ENCODE data around the gene ANKRD13D. TPM values are rescaled to one million over a fixed set of nuclear protein-coding genes. Genes with fewer than 3 reads are reported as not detected.

ANKRD13D gene
- total RNA-seq, 4 donors from 2014 or later = 19.7 to 194 (median 54.5) TPM

GRCh38 chr11:67250059-67251043 is 38.8 kb upstream of the ANKRD13D start:
- Histone ChIP-seq H3K4me3 (no peak overlapping the region), H3K4me1 (peaks cover 0 to 23% (median 2%) of the 10 kb centered on the region in 4 donors), H3K9me3 (no peaks in the 10 kb centered on the region), H3K27ac (no peak overlapping the region), H3K27me3 (no peaks in the 10 kb centered on the region), H3K36me3 (peaks cover 0 to 74% (median 39%) of the 10 kb centered on the region in 4 donors)
- no peak for DNase-seq
- in situ Hi-C loops (cut with MboI; ENCODE audit: low pct_ligation_motif_present in 1 of 4, low pct_unique_long_range_greater_than_20kb in 1 of 4, low sequenced_read_pairs in 3 of 4) = loop anchor here in 1 of 4 donors (25.0 kb wide), 1 partner anchor 137 kb away; the partner anchor contains the start of gene RAD9A
- 94% methylated on average over 37 of the region's 37 CpGs; no CpG with 5 or more reads in 1 of the 2 donors for WGBS, 2 donors (ENCODE audit: low coverage in 1 of 2)
- intact Hi-C loops (cut with DNase I; ENCODE audit: low total_unique reads) = no loop called here
- no peak for TF ChIP-seq POLR2A (IDR thresholded peaks at IDR 0.05)
- TF ChIP-seq CTCF (IDR thresholded peaks at IDR 0.05) = no peak
- TF ChIP-seq POLR2AphosphoS5 (IDR thresholded peaks at IDR 0.05) = no peak
- no peak for TF ChIP-seq EP300 (IDR thresholded peaks at IDR 0.05; ENCODE audit: low read depth)

- in situ Hi-C loops (cut with MboI; ENCODE audit: low pct_ligation_motif_present in 1 of 4, low pct_unique_long_range_greater_than_20kb in 1 of 4, low sequenced_read_pairs in 3 of 4) = loop anchor here in 1 of 4 donors (25.0 kb wide), 1 partner anchor 135 kb away; the partner anchor contains the start of gene RAD9A
- intact Hi-C loops (cut with DNase I; ENCODE audit: low total_unique reads) = no loop called here
- 67 to 94% methylated on average over 1 of the region's 1 CpG for WGBS, 2 donors (ENCODE audit: low coverage in 1 of 2)
- peaks cover 0 to 71% (median 36%) of the 10 kb centered on the region in 4 donors for H3K36me3 ChIP-seq
- H3K9me3 ChIP-seq = no peaks in the 10 kb centered on the region
- no peak overlapping the region for H3K27ac ChIP-seq
- DNase-seq = no peak
- H3K4me3 ChIP-seq = no peak overlapping the region
- TF ChIP-seq POLR2A (IDR thresholded peaks at IDR 0.05) = no peak
- no peak for TF ChIP-seq POLR2AphosphoS5 (IDR thresholded peaks at IDR 0.05)
- no peak for TF ChIP-seq EP300 (IDR thresholded peaks at IDR 0.05; ENCODE audit: low read depth)
- TF ChIP-seq CTCF (IDR thresholded peaks at IDR 0.05) = no peak
- peaks cover 0 to 23% (median 2%) of the 10 kb centered on the region in 4 donors for H3K4me1 ChIP-seq
- H3K27me3 ChIP-seq = no peaks in the 10 kb centered on the region
Measured at GRCh38 chr11:67251841-67252240, 37.3 kb upstream of the ANKRD13D start.

- 43 to 84% methylated on average over 1 to 4 of the region's 4 CpGs for WGBS, 2 donors (ENCODE audit: low coverage in 1 of 2)
- Histone ChIP-seq H3K4me1 (peaks cover 0 to 23% (median 2%) of the 10 kb centered on the region in 4 donors), H3K36me3 (peaks cover 0 to 68% (median 35%) of the 10 kb centered on the region in 4 donors), H3K27ac (peak overlapping the region in 3 of 4 donors; percentile 27 to 41 (median 36)), H3K27me3 (no peaks in the 10 kb centered on the region), H3K4me3 (no peak overlapping the region), H3K9me3 (no peaks in the 10 kb centered on the region)
- DNase-seq = no peak
- in situ Hi-C loops (cut with MboI; ENCODE audit: low pct_ligation_motif_present in 1 of 4, low pct_unique_long_range_greater_than_20kb in 1 of 4, low sequenced_read_pairs in 3 of 4) = loop anchor here in 1 of 4 donors (25.0 kb wide), 1 partner anchor 134 kb away; the partner anchor contains the start of gene RAD9A
- TF ChIP-seq POLR2AphosphoS5 (IDR thresholded peaks at IDR 0.05) (peak in 1 of 3 donors; percentile 15), EP300 (IDR thresholded peaks at IDR 0.05; ENCODE audit: low read depth) (no peak), CTCF (IDR thresholded peaks at IDR 0.05) (peak in 3 of 5 experiments; percentile 23 to 49 (median 28))
- intact Hi-C loops (cut with DNase I; ENCODE audit: low total_unique reads) = no loop called here
Measured at GRCh38 chr11:67252831-67253239, 36.3 kb upstream of the ANKRD13D start.

Data from transverse colon (tissue), 4 donors.